ENCODE measurements around the gene RETREG2.

The RETREG2 gene

DNA sequence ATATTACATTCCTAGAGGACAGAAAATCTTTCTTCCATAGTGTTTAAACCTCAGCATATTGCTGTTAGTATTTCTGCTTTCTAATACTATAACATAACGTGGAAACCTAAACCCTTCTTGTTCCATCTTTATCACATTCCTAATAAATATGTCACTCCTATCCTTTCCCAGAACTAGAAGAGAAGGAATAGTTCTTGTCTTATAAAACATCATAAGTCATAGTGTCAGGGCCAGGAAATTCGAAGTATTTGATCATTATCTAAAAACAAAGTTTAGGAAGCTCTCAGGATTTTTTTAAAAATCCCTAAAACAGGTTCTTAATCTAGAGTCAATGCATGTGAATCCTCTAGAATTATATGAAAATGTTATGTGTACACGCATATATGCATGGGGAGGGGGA lies 19.5 kb upstream of the RETREG2 start:
- Histone ChIP-seq H4K8ac (ENCODE audit: low read length) (no peak overlapping the region), H3K18ac (ENCODE audit: low read depth in 1 of 2, low read length in 2 of 2) (no peak overlapping the region), H2BK5ac (ENCODE audit: low read depth, low read length, poor library complexity, severe bottlenecking) (no peak overlapping the region), H3K4me3 (ENCODE audit: insufficient read depth in 1 of 2, low read depth in 1 of 2, low read length in 2 of 2) (no peak overlapping the region), H3K23ac (ENCODE audit: low read length in 2 of 2) (no peak overlapping the region), H2BK12ac (ENCODE audit: low read length in 2 of 2) (no peak overlapping the region), H3K79me1 (replicated peaks; ENCODE audit: low read length, poor library complexity, severe bottlenecking) (no peaks in the 10 kb centered on the region), H3K4me1 (ENCODE audit: control insufficient read depth, insufficient read depth, low read depth, low read length) (peaks cover 3% of the 10 kb centered on the region), H3K9ac (ENCODE audit: low read length) (no peak overlapping the region), H2BK120ac (ENCODE audit: low read depth, low read length) (no peak overlapping the region), H2BK15ac (ENCODE audit: low read depth, poor library complexity, severe bottlenecking) (no peak overlapping the region), H4K91ac (ENCODE audit: low read length) (no peak overlapping the region), H3K36me3 (ENCODE audit: control insufficient read depth in 1 of 2, insufficient read depth in 2 of 2, low read depth in 1 of 2, low read length in 2 of 2) (peaks cover 7 to 27% of the 10 kb centered on the region in 2 experiments), H3K14ac (ENCODE audit: low read length in 2 of 2) (no peak overlapping the region), H3K4ac (ENCODE audit: low read depth in 1 of 2, low read length in 2 of 2) (no peak overlapping the region), H3K27me3 (ENCODE audit: control insufficient read depth in 1 of 2, insufficient read depth in 1 of 2, low read length in 2 of 2) (no peaks in the 10 kb centered on the region), H2AFZ (ENCODE audit: low read depth, low read length) (no peak overlapping the region), H3K9me3 (ENCODE audit: control insufficient read depth, low read length) (no peaks in the 10 kb centered on the region), H3K4me2 (ENCODE audit: low read length, poor library complexity, severe bottlenecking) (no peak overlapping the region), H3K27ac (ENCODE audit: low read length, poor library complexity, severe bottlenecking) (no peak overlapping the region), H2AK5ac (ENCODE audit: low read length, severe bottlenecking) (no peak overlapping the region)
- 83% methylated on average over 2 of the region's 3 CpGs for WGBS
- DNase-seq: no peak

GRCh38 chr2:219159771-219160185 lies 18.3 kb upstream of the RETREG2 start:
- H2AFZ ChIP-seq (ENCODE audit: low read depth, low read length): no peak overlapping the region
- 11% methylated on average over 13 of the region's 18 CpGs for WGBS
- H2AK5ac ChIP-seq (ENCODE audit: low read length, severe bottlenecking): no peak overlapping the region
- H3K4me3 ChIP-seq (ENCODE audit: insufficient read depth in 1 of 2, low read depth in 1 of 2, low read length in 2 of 2): peak overlapping the region; percentile 72 to 82
- no peaks in the 10 kb centered on the region for H3K27me3 ChIP-seq (ENCODE audit: control insufficient read depth in 1 of 2, insufficient read depth in 1 of 2, low read length in 2 of 2)
- H2BK15ac ChIP-seq (ENCODE audit: low read depth, poor library complexity, severe bottlenecking): no peak overlapping the region
- peak overlapping the region; percentile 93 for H3K4me2 ChIP-seq (ENCODE audit: low read length, poor library complexity, severe bottlenecking)
- no peak overlapping the region for H2BK12ac ChIP-seq (ENCODE audit: low read length in 2 of 2)
- H3K27ac ChIP-seq (ENCODE audit: low read length, poor library complexity, severe bottlenecking): no peak overlapping the region
- no peak overlapping the region for H3K14ac ChIP-seq (ENCODE audit: low read length in 2 of 2)
- no peak overlapping the region for H4K8ac ChIP-seq (ENCODE audit: low read length)
- H3K4ac ChIP-seq (ENCODE audit: low read depth in 1 of 2, low read length in 2 of 2): no peak overlapping the region
- H2BK5ac ChIP-seq (ENCODE audit: low read depth, low read length, poor library complexity, severe bottlenecking): no peak overlapping the region
- peaks cover 7 to 17% of the 10 kb centered on the region in 2 experiments for H3K36me3 ChIP-seq (ENCODE audit: control insufficient read depth in 1 of 2, insufficient read depth in 2 of 2, low read depth in 1 of 2, low read length in 2 of 2)
- no peak overlapping the region for H2BK120ac ChIP-seq (ENCODE audit: low read depth, low read length)
- no peak overlapping the region for H3K18ac ChIP-seq (ENCODE audit: low read depth in 1 of 2, low read length in 2 of 2)
- H3K9me3 ChIP-seq (ENCODE audit: control insufficient read depth, low read length): no peaks in the 10 kb centered on the region
- no peak for DNase-seq
- H3K4me1 ChIP-seq (ENCODE audit: control insufficient read depth, insufficient read depth, low read depth, low read length): peaks cover 3% of the 10 kb centered on the region
- no peak overlapping the region for H3K23ac ChIP-seq (ENCODE audit: low read length in 2 of 2)
- peak overlapping the region; percentile 91 for H3K9ac ChIP-seq (ENCODE audit: low read length)
- no peak overlapping the region for H4K91ac ChIP-seq (ENCODE audit: low read length)
- no peaks in the 10 kb centered on the region for H3K79me1 ChIP-seq (replicated peaks; ENCODE audit: low read length, poor library complexity, severe bottlenecking)

GRCh38 chr2:219160186-219161017 lies 17.7 kb upstream of the RETREG2 start, which contains the start of gene NHEJ1:
NHEJ1 (minus strand) TSS chr2:219160815; CDS start chr2:219158362, 2,453 bp downstream.
- peak within 1 kb of the TSS; percentile 72 to 95 for H3K18ac ChIP-seq (ENCODE audit: low read depth in 1 of 2, low read length in 2 of 2)
- peak within 1 kb of the TSS; percentile 72 to 82 for H3K4me3 ChIP-seq (ENCODE audit: insufficient read depth in 1 of 2, low read depth in 1 of 2, low read length in 2 of 2)
- H3K9me3 ChIP-seq (ENCODE audit: control insufficient read depth, low read length): no peaks in the 10 kb centered on the region
- H3K23ac ChIP-seq (ENCODE audit: low read length in 2 of 2): no peak within 1 kb of the TSS
- H3K4me2 ChIP-seq (ENCODE audit: low read length, poor library complexity, severe bottlenecking): peak within 1 kb of the TSS; percentile 93
- peak within 1 kb of the TSS; percentile 62 for H2BK15ac ChIP-seq (ENCODE audit: low read depth, poor library complexity, severe bottlenecking)
- peaks cover 10 to 17% of the 10 kb centered on the region in 2 experiments for H3K36me3 ChIP-seq (ENCODE audit: control insufficient read depth in 1 of 2, insufficient read depth in 2 of 2, low read depth in 1 of 2, low read length in 2 of 2)
- WGBS: under 1% methylated on average over 59 of the region's 70 CpGs
- peak within 1 kb of the TSS; percentile 11 for H2BK120ac ChIP-seq (ENCODE audit: low read depth, low read length)
- no peaks in the 10 kb centered on the region for H3K79me1 ChIP-seq (replicated peaks; ENCODE audit: low read length, poor library complexity, severe bottlenecking)
- H2AFZ ChIP-seq (ENCODE audit: low read depth, low read length): peak within 1 kb of the TSS; percentile 87
- H3K9ac ChIP-seq (ENCODE audit: low read length): peak within 1 kb of the TSS; percentile 91
- H2AK5ac ChIP-seq (ENCODE audit: low read length, severe bottlenecking): no peak within 1 kb of the TSS
- no peaks in the 10 kb centered on the region for H3K27me3 ChIP-seq (ENCODE audit: control insufficient read depth in 1 of 2, insufficient read depth in 1 of 2, low read length in 2 of 2)
- H3K27ac ChIP-seq (ENCODE audit: low read length, poor library complexity, severe bottlenecking): peak within 1 kb of the TSS; percentile 85
- H4K91ac ChIP-seq (ENCODE audit: low read length): peak within 1 kb of the TSS; percentile 79
- H3K14ac ChIP-seq (ENCODE audit: low read length in 2 of 2): peak within 1 kb of the TSS in 1 of 2 experiments; percentile 97
- H2BK12ac ChIP-seq (ENCODE audit: low read length in 2 of 2): no peak within 1 kb of the TSS
- DNase-seq: peak; percentile 95
- H2BK5ac ChIP-seq (ENCODE audit: low read depth, low read length, poor library complexity, severe bottlenecking): peak within 1 kb of the TSS; percentile 9
- H3K4ac ChIP-seq (ENCODE audit: low read depth in 1 of 2, low read length in 2 of 2): peak within 1 kb of the TSS in 1 of 2 experiments; percentile 77
- peak within 1 kb of the TSS; percentile 90 for H4K8ac ChIP-seq (ENCODE audit: low read length)
- peaks cover 3% of the 10 kb centered on the region for H3K4me1 ChIP-seq (ENCODE audit: control insufficient read depth, insufficient read depth, low read depth, low read length)

DNA sequence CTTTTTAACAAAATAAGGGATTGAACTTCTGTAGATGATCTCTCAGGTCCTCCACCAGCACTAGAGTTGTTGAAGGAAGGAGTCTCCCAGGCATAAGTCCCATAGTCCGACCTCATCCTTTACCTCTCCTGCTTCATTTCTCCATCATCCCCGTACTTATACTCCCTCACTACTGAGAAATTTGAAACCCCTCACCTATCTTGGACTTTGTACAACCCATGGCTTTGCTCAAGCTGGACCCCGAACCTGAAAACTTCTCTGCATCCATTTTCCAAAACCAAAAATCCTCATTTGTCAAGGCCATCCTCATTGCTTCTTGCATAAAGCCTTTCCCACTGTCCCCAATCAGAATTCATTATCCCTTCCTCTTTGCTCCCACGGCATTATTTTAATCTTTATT lies 17.0 kb upstream of the RETREG2 start:
- peaks cover 10 to 17% of the 10 kb centered on the region in 2 experiments for H3K36me3 ChIP-seq (ENCODE audit: control insufficient read depth in 1 of 2, insufficient read depth in 2 of 2, low read depth in 1 of 2, low read length in 2 of 2)

More for the DNA sequence above, 17.0 kb upstream of the RETREG2 start:
- H3K4me1 ChIP-seq (ENCODE audit: control insufficient read depth, insufficient read depth, low read depth, low read length): peaks cover 3% of the 10 kb centered on the region
- H2BK12ac ChIP-seq (ENCODE audit: low read length in 2 of 2): no peak overlapping the region
- no peak overlapping the region for H3K27ac ChIP-seq (ENCODE audit: low read length, poor library complexity, severe bottlenecking)
- no peak overlapping the region for H3K18ac ChIP-seq (ENCODE audit: low read depth in 1 of 2, low read length in 2 of 2)
- H3K4me2 ChIP-seq (ENCODE audit: low read length, poor library complexity, severe bottlenecking): peak overlapping the region; percentile 93
- H4K91ac ChIP-seq (ENCODE audit: low read length): no peak overlapping the region
- no peak overlapping the region for H3K14ac ChIP-seq (ENCODE audit: low read length in 2 of 2)
- H3K9me3 ChIP-seq (ENCODE audit: control insufficient read depth, low read length): no peaks in the 10 kb centered on the region
- no peak for DNase-seq
- H2BK15ac ChIP-seq (ENCODE audit: low read depth, poor library complexity, severe bottlenecking): no peak overlapping the region
- no peaks in the 10 kb centered on the region for H3K27me3 ChIP-seq (ENCODE audit: control insufficient read depth in 1 of 2, insufficient read depth in 1 of 2, low read length in 2 of 2)
- no peak overlapping the region for H4K8ac ChIP-seq (ENCODE audit: low read length)
- peak overlapping the region; percentile 91 for H3K9ac ChIP-seq (ENCODE audit: low read length)
- H2BK120ac ChIP-seq (ENCODE audit: low read depth, low read length): no peak overlapping the region
- H3K4me3 ChIP-seq (ENCODE audit: insufficient read depth in 1 of 2, low read depth in 1 of 2, low read length in 2 of 2): peak overlapping the region in 1 of 2 experiments; percentile 82
- no peak overlapping the region for H2AFZ ChIP-seq (ENCODE audit: low read depth, low read length)
- H2BK5ac ChIP-seq (ENCODE audit: low read depth, low read length, poor library complexity, severe bottlenecking): no peak overlapping the region
- no peak overlapping the region for H3K4ac ChIP-seq (ENCODE audit: low read depth in 1 of 2, low read length in 2 of 2)
- 66% methylated on average over 4 of the region's 4 CpGs for WGBS
- no peaks in the 10 kb centered on the region for H3K79me1 ChIP-seq (replicated peaks; ENCODE audit: low read length, poor library complexity, severe bottlenecking)
- no peak overlapping the region for H2AK5ac ChIP-seq (ENCODE audit: low read length, severe bottlenecking)
- H3K23ac ChIP-seq (ENCODE audit: low read length in 2 of 2): no peak overlapping the region

Data from mesenchymal stem cell (in vitro differentiated cells and primary cell).